GM23248 (cell line): ENCODE data around the gene AMOT. TPM values are rescaled to one million over a fixed set of nuclear protein-coding genes. Genes with fewer than 3 reads are reported as not detected.

Experiments used
- DNase-seq: peaks from one replicate; pipeline ENCODE4 v3.0.0-alpha.2; 2015
- H2AFZ ChIP-seq: fragments of 200-600 bp; sonication (generic); 2 replicates; pipeline ENCODE4 v1.6.1; 2016; ENCODE audit warnings: antibody characterized with exemption
- H3F3A ChIP-seq: fragments of 200-600 bp; sonication (generic); 2 replicates; pipeline ENCODE4 v1.6.1; 2016; ENCODE audit warnings: mild to moderate bottlenecking, antibody characterized with exemption, mixed run types; ENCODE audit not compliant: insufficient read depth
- H3K27ac ChIP-seq: fragments of 200-600 bp; sonication (generic); 2 replicates; pipeline ENCODE4 v1.5.1; 2016; ENCODE audit warnings: mild to moderate bottlenecking
- H3K27me3 ChIP-seq: fragments of 200-600 bp; sonication (generic); replicated peaks from 2 replicates; pipeline ENCODE4 v1.6.1; 2016; ENCODE audit warnings: mild to moderate bottlenecking; ENCODE audit not compliant: insufficient read depth
- H3K36me3 ChIP-seq: fragments of 200-600 bp; sonication (generic); 2 replicates; pipeline ENCODE4 v1.6.1; 2016; ENCODE audit warnings: low read depth, mild to moderate bottlenecking
- H3K4me1 ChIP-seq: fragments of 200-600 bp; sonication (generic); 2 replicates; pipeline ENCODE4 v1.6.1; 2016; ENCODE audit warnings: mild to moderate bottlenecking; ENCODE audit not compliant: insufficient read depth
- H3K4me2 ChIP-seq: fragments of 200-600 bp; sonication (generic); one replicate; pipeline ENCODE4 v1.6.1; 2016; ENCODE audit warnings: mild to moderate bottlenecking; ENCODE audit not compliant: unreplicated experiment
- H3K4me3 ChIP-seq: fragments of 200-600 bp; sonication (generic); 2 replicates; pipeline ENCODE4 v1.5.1; 2016; ENCODE audit warnings: mild to moderate bottlenecking
- H3K79me2 ChIP-seq: fragments of 200-600 bp; sonication (generic); 2 replicates; pipeline ENCODE4 v1.6.1; 2016; ENCODE audit warnings: mild to moderate bottlenecking; ENCODE audit not compliant: insufficient read depth
- H3K9ac ChIP-seq: fragments of 200-600 bp; sonication (generic); 2 replicates; pipeline ENCODE4 v1.6.1; 2016; ENCODE audit warnings: mild to moderate bottlenecking
- H3K9me2 ChIP-seq: fragments of 200-600 bp; sonication (generic); 2 replicates; pipeline ENCODE4 v1.6.1; 2016; ENCODE audit warnings: mixed run types, mild to moderate bottlenecking, moderate library complexity; ENCODE audit not compliant: insufficient read depth
- H3K9me3 ChIP-seq: fragments of 200-600 bp; sonication (generic); one replicate; pipeline ENCODE4 v1.6.1; 2017; ENCODE audit warnings: low read depth
- H4K20me1 ChIP-seq: fragments of 200-600 bp; sonication (generic); 2 replicates; pipeline ENCODE4 v1.6.0; 2016; ENCODE audit not compliant: insufficient read depth
- EZH2 ChIP-seq: fragments of 200-600 bp; sonication (generic); IDR thresholded peaks from 2 replicates; pipeline ENCODE4 v1.6.1; 2018; ENCODE audit warnings: antibody characterized with exemption, mild to moderate bottlenecking; ENCODE audit not compliant: insufficient read depth, poor library complexity, severe bottlenecking
- EZH2phosphoT487 ChIP-seq: fragments of 200-600 bp; sonication (generic); IDR thresholded peaks from 2 replicates; pipeline ENCODE4 v1.6.1; 2018; ENCODE audit warnings: antibody characterized with exemption, moderate library complexity, mild to moderate bottlenecking, low read depth; ENCODE audit not compliant: insufficient read depth
- WGBS, 2 experiments: methylation state at CpG; one replicate each; pipeline ENCODE4 v1.1.6; 2015 to 2017; ENCODE audit warnings: low lambda C conversion rate in 2 of 2, low coverage in 1 of 2; ENCODE audit errors: missing lambda C conversion rate in 2 of 2; 5-methylcytosine and 5-hydroxymethylcytosine counted together
- in situ Hi-C: fragments of 300-500 bp; cut with MboI; formaldehyde crosslinking; loops from 2 replicates; pipeline ENCODE4 v1.15.0; 2020
- polyA plus RNA-seq: library from polyadenylated mRNA; unstranded; fragments of >200 nt; fragmentation: Nextera tagmentation; extraction: Ambion mirVana; gene quantifications from 2 replicates; pipeline ENCODE4 v1.2.1, GENCODE V29; 2016
- total RNA-seq: library from RNA; depleted of rRNA; stranded (reverse); fragments of >200 nt; shearing (Covaris generic); gene quantifications from 2 replicates; pipeline ENCODE4 v1.2.3, GENCODE V29; 2014

Gene AMOT
- total and polyA plus RNA-seq, 2 experiments from 2014 or later: 2.2 to 2.5 TPM

- H3F3A ChIP-seq: no peaks in the 10 kb centered on the region
- H3K27me3 ChIP-seq: no peaks in the 10 kb centered on the region
- no peaks in the 10 kb centered on the region for H3K9me2 ChIP-seq
- H3K79me2 ChIP-seq: no peaks in the 10 kb centered on the region
- no peaks in the 10 kb centered on the region for H3K36me3 ChIP-seq
- H3K4me1 ChIP-seq: no peaks in the 10 kb centered on the region
- H3K9ac ChIP-seq: no peak overlapping the region
- no peaks in the 10 kb centered on the region for H4K20me1 ChIP-seq
- no peak for TF ChIP-seq EZH2
- no peak for TF ChIP-seq EZH2phosphoT487
- H3K9me3 ChIP-seq: no peaks in the 10 kb centered on the region
- H3K4me2 ChIP-seq: no peak overlapping the region
- H2AFZ ChIP-seq: no peak overlapping the region
- no peak overlapping the region for H3K4me3 ChIP-seq
- WGBS, 2 experiments: 47 to 65% methylated on average over 2 of the region's 2 CpGs
- H3K27ac ChIP-seq: no peak overlapping the region
- no peak for DNase-seq
- in situ Hi-C loops: no loop called here
These were observed 80.7 kb downstream of the AMOT start for GRCh38 chrX:112759966-112760365.

DNA sequence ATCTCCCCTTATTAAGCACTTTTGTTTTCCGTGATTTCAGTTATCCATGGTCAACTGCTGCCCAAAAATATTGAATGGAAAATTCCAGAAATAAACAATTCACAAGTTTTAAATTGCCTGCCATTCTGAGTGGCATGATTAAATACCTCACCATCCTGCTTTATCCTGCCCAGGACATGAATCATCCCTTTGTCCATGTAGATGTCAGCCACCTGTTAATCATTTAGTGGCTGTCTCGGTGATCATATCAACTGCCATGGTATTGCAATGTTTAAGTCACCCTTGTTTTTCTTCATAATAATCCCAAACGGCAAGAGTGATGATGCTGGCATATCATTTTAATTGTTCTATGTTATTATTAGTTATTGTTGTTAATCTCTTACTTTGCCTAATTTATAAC, 81.1 kb downstream of the AMOT start:
- Histone ChIP-seq H3K4me2 (no peak overlapping the region), H3K36me3 (no peaks in the 10 kb centered on the region), H3K4me1 (no peaks in the 10 kb centered on the region), H2AFZ (no peak overlapping the region), H3K27ac (no peak overlapping the region), H3K27me3 (no peaks in the 10 kb centered on the region), H4K20me1 (no peaks in the 10 kb centered on the region), H3K9me3 (no peaks in the 10 kb centered on the region), H3K4me3 (no peak overlapping the region), H3K9ac (no peak overlapping the region), H3F3A (no peaks in the 10 kb centered on the region), H3K79me2 (no peaks in the 10 kb centered on the region), H3K9me2 (no peaks in the 10 kb centered on the region)
- DNase-seq: no peak
- WGBS, 2 experiments: 45 to 48% methylated on average over 3 of the region's 3 CpGs
- in situ Hi-C loops: no loop called here
- no peak for TF ChIP-seq EZH2
- TF ChIP-seq EZH2phosphoT487: no peak

GRCh38 chrX:112757946-112758345, 82.7 kb downstream of the AMOT start:
- no peaks in the 10 kb centered on the region for H4K20me1 ChIP-seq
- no peaks in the 10 kb centered on the region for H3K9me3 ChIP-seq
- no peaks in the 10 kb centered on the region for H3K27me3 ChIP-seq
- WGBS, 2 experiments: 93 to 95% methylated on average over 4 of the region's 4 CpGs
- no peaks in the 10 kb centered on the region for H3K36me3 ChIP-seq
- no peak for DNase-seq
- no peak overlapping the region for H3K27ac ChIP-seq
- no peak overlapping the region for H3K4me2 ChIP-seq
- H3K9ac ChIP-seq: no peak overlapping the region
- no peak for TF ChIP-seq EZH2phosphoT487
- TF ChIP-seq EZH2: no peak
- no peak overlapping the region for H3K4me3 ChIP-seq
- no peak overlapping the region for H2AFZ ChIP-seq
- no peaks in the 10 kb centered on the region for H3F3A ChIP-seq
- no peaks in the 10 kb centered on the region for H3K79me2 ChIP-seq
- no peaks in the 10 kb centered on the region for H3K4me1 ChIP-seq
- H3K9me2 ChIP-seq: no peaks in the 10 kb centered on the region
- in situ Hi-C loops: no loop called here

- Histone ChIP-seq H3K4me2 (no peak overlapping the region), H3K4me1 (no peaks in the 10 kb centered on the region), H2AFZ (no peak overlapping the region), H3K9me3 (no peaks in the 10 kb centered on the region), H3K27ac (no peak overlapping the region), H3K27me3 (no peaks in the 10 kb centered on the region), H3K36me3 (no peaks in the 10 kb centered on the region), H3K4me3 (no peak overlapping the region), H4K20me1 (no peaks in the 10 kb centered on the region), H3K79me2 (no peaks in the 10 kb centered on the region), H3F3A (no peaks in the 10 kb centered on the region), H3K9me2 (no peaks in the 10 kb centered on the region), H3K9ac (no peak overlapping the region)
- 0 to 19% methylated on average over 1 of the region's 1 CpG for whole genome bisulfite sequencing, 2 experiments
- no peak for DNase-seq
- TF ChIP-seq EZH2 (no peak), EZH2phosphoT487 (no peak)
- in situ Hi-C loops: no loop called here
These were observed 87.5 kb downstream of the AMOT start for GRCh38 chrX:112753116-112753515.

DNA sequence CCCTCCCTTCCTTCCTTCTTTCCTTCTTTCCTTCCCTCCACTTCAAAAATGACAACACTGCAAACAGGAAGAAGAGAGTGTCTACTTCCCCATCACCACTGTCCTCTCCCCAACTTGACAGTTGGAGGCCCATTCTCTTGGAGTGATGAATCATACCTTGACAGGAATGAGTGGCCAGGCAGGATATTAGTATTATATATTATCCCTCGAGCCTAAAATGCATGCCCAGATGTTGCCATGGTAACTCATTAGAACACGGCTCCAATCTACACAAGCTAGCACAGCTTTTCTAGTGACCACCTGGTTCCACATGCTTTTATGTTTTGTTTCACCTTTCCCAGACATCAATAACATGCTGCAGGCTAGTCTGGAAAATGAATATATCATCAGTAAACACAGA, 89.6 kb downstream of the AMOT start:
- TF ChIP-seq EZH2phosphoT487 (no peak), EZH2 (no peak)
- Histone ChIP-seq H3F3A (no peaks in the 10 kb centered on the region), H3K27me3 (no peaks in the 10 kb centered on the region), H3K9me2 (no peaks in the 10 kb centered on the region), H3K9ac (no peak overlapping the region), H3K4me2 (no peak overlapping the region), H3K27ac (no peak overlapping the region), H3K9me3 (no peaks in the 10 kb centered on the region), H3K79me2 (no peaks in the 10 kb centered on the region), H3K4me3 (no peak overlapping the region), H3K4me1 (no peaks in the 10 kb centered on the region), H2AFZ (no peak overlapping the region), H4K20me1 (no peaks in the 10 kb centered on the region), H3K36me3 (no peaks in the 10 kb centered on the region)
- DNase-seq: no peak
- in situ Hi-C loops: no loop called here
- 0 to 16% methylated on average over 2 of the region's 2 CpGs for WGBS, 2 experiments
